Measurements from ENCODE around the gene FAM151B. TPM values are rescaled to one million over a fixed set of nuclear protein-coding genes. Genes with fewer than 3 reads are reported as not detected.

The FAM151B gene
- polyA plus RNA-seq, 1 donor (not counting 4 experiments of a cell fraction or from before 2014, with no cell fraction given), result 1.0 TPM

DNA sequence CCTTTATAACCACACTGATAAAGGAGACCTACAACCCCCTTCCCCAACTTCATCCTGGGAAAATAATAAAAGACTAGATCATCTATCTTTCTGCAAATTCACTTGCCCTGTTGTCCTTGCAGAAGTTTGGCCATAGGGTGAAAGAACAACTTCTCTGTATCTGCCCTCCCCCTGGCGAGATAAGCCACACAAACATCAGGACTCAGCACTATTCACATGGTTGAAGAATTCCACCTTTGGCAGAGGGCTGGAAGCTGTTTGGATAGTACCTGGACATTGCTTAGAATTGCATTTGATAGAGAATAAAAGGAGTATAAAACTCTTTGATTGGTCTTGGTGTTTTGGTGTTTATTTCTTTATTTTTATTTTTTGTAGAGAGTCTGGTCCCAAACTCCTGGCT is 16.9 kb downstream of the FAM151B start:
- no peaks in the 10 kb centered on the region for H3K79me2 ChIP-seq (ENCODE audit: control insufficient read depth, insufficient read depth, low read length)
- H2AFZ ChIP-seq (ENCODE audit: control insufficient read depth, low read length), result no peak overlapping the region
- dilution Hi-C loops (cut with MboI; ENCODE audit: extremely low pct_ligation_motif_present, low sequenced_read_pairs), result no loop called here
- no peaks in the 10 kb centered on the region for H4K20me1 ChIP-seq (ENCODE audit: control insufficient read depth, extremely low read depth, insufficient read depth, low read length)
- no peak overlapping the region for H3K27ac ChIP-seq (ENCODE audit: control insufficient read depth, insufficient read depth, low read length)
- no peaks in the 10 kb centered on the region for H3K9me1 ChIP-seq (ENCODE audit: control insufficient read depth, extremely low read depth, insufficient read depth, low read length)
- no peak for FAIRE-seq
- no peak overlapping the region for H3K9ac ChIP-seq (ENCODE audit: control insufficient read depth, extremely low read depth, insufficient read depth, low read length)
- peaks cover 2% of the 10 kb centered on the region for H3K4me1 ChIP-seq (ENCODE audit: control insufficient read depth, extremely low read depth, insufficient read depth, low read length)
- H3K4me2 ChIP-seq (ENCODE audit: control insufficient read depth, extremely low read depth, insufficient read depth, low read depth, low read length), result no peak overlapping the region
- TF ChIP-seq, protein P1, sequence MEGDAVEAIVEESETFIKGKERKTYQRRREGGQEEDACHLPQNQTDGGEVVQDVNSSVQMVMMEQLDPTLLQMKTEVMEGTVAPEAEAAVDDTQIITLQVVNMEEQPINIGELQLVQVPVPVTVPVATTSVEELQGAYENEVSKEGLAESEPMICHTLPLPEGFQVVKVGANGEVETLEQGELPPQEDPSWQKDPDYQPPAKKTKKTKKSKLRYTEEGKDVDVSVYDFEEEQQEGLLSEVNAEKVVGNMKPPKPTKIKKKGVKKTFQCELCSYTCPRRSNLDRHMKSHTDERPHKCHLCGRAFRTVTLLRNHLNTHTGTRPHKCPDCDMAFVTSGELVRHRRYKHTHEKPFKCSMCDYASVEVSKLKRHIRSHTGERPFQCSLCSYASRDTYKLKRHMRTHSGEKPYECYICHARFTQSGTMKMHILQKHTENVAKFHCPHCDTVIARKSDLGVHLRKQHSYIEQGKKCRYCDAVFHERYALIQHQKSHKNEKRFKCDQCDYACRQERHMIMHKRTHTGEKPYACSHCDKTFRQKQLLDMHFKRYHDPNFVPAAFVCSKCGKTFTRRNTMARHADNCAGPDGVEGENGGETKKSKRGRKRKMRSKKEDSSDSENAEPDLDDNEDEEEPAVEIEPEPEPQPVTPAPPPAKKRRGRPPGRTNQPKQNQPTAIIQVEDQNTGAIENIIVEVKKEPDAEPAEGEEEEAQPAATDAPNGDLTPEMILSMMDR (optimal IDR thresholded peaks at IDR 0.05 in 1 of 3, IDR thresholded peaks at IDR 0.05 in 1 of 3, conservative IDR thresholded peaks at IDR 0.05 in 1 of 3; ENCODE audit: extremely low read depth in 1 of 3, insufficient read depth in 2 of 3, low read length in 3 of 3), result no peak
- no peak for TF ChIP-seq EZH2 (IDR thresholded peaks at IDR 0.05; ENCODE audit: low read length)
- no peaks in the 10 kb centered on the region for H3K9me3 ChIP-seq (ENCODE audit: control insufficient read depth, low read depth, low read length)
- no peaks in the 10 kb centered on the region for H3K27me3 ChIP-seq (ENCODE audit: control insufficient read depth, extremely low read depth, insufficient read depth, low read length)
- no peak for DNase-seq (ENCODE audit: low read depth, low spot score)
- no peaks in the 10 kb centered on the region for H3K36me3 ChIP-seq (ENCODE audit: control insufficient read depth in 2 of 2, extremely low read depth in 1 of 2, insufficient read depth in 2 of 2, low read length in 2 of 2)
- no peak overlapping the region for H3K4me3 ChIP-seq (ENCODE audit: control insufficient read depth in 2 of 3, extremely low read depth in 1 of 3, insufficient read depth in 2 of 3, low read depth in 1 of 3, low read length in 3 of 3)

DNA sequence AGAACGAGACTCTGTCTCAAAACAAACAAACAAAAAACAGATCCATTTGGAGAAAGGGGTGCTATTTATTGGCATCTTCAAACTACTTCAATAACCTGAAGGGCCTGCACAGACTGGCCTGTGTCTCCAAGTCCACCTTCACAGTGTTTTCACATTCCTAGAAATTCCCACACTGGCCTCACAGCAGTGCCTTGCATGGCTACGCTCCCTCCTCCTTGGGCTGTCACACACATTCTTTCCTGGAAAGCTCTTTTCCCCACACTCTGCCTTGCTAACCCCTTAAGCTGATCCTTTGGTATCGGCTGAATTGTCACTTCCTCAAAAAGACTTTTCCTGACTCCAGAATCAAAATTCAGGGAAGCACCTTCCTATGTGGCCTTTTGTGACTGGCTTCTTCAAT is 19.8 kb downstream of the FAM151B start:
- Histone ChIP-seq H3K4me1 (ENCODE audit: control insufficient read depth, extremely low read depth, insufficient read depth, low read length) (peaks cover 2% of the 10 kb centered on the region), H3K36me3 (ENCODE audit: control insufficient read depth in 2 of 2, extremely low read depth in 1 of 2, insufficient read depth in 2 of 2, low read length in 2 of 2) (no peaks in the 10 kb centered on the region), H3K4me2 (ENCODE audit: control insufficient read depth, extremely low read depth, insufficient read depth, low read depth, low read length) (no peak overlapping the region), H3K4me3 (ENCODE audit: control insufficient read depth in 2 of 3, extremely low read depth in 1 of 3, insufficient read depth in 2 of 3, low read depth in 1 of 3, low read length in 3 of 3) (no peak overlapping the region), H3K9ac (ENCODE audit: control insufficient read depth, extremely low read depth, insufficient read depth, low read length) (no peak overlapping the region), H3K9me1 (ENCODE audit: control insufficient read depth, extremely low read depth, insufficient read depth, low read length) (no peaks in the 10 kb centered on the region), H3K79me2 (ENCODE audit: control insufficient read depth, insufficient read depth, low read length) (no peaks in the 10 kb centered on the region), H2AFZ (ENCODE audit: control insufficient read depth, low read length) (no peak overlapping the region), H3K27me3 (ENCODE audit: control insufficient read depth, extremely low read depth, insufficient read depth, low read length) (no peaks in the 10 kb centered on the region), H4K20me1 (ENCODE audit: control insufficient read depth, extremely low read depth, insufficient read depth, low read length) (no peaks in the 10 kb centered on the region), H3K27ac (ENCODE audit: control insufficient read depth, insufficient read depth, low read length) (no peak overlapping the region), H3K9me3 (ENCODE audit: control insufficient read depth, low read depth, low read length) (no peaks in the 10 kb centered on the region)
- dilution Hi-C loops (cut with MboI; ENCODE audit: extremely low pct_ligation_motif_present, low sequenced_read_pairs), result no loop called here
- DNase-seq (ENCODE audit: low read depth, low spot score) (no peak), FAIRE-seq (no peak)
- TF ChIP-seq, protein P1 (optimal IDR thresholded peaks at IDR 0.05 in 1 of 3, IDR thresholded peaks at IDR 0.05 in 1 of 3, conservative IDR thresholded peaks at IDR 0.05 in 1 of 3; ENCODE audit: extremely low read depth in 1 of 3, insufficient read depth in 2 of 3, low read length in 3 of 3), result no peak
- TF ChIP-seq EZH2 (IDR thresholded peaks at IDR 0.05; ENCODE audit: low read length), result no peak

Measured in keratinocyte (primary cell).